CD14-positive monocyte (primary cell): ENCODE results near the gene DQX1. TPM values are rescaled to one million over a fixed set of nuclear protein-coding genes. Genes with fewer than 3 reads are reported as not detected.
A peak's percentile ranks its signal among the peaks of the same experiment; 100 is the strongest.

Source experiments
- DNase-seq, 3 donors: peaks; one replicate each; pipeline ENCODE4 v3.0.0-alpha.2; 2011 to 2022
- H2AFZ ChIP-seq: 2 replicates; pipeline ENCODE4 v1.6.0; 2012; ENCODE audit warnings: mild to moderate bottlenecking, low read depth, low read length, inconsistent platforms; ENCODE audit not compliant: insufficient read depth, poor library complexity, severe bottlenecking
- H3K27ac ChIP-seq, 2 donors: 1 replicate in 1 of 2; 2 replicates in 1 of 2; pipeline ENCODE4 v1.5.1; 2012 to 2013; ENCODE audit warnings: low read length in 2 of 2, control low read depth in 1 of 2, inconsistent platforms in 1 of 2, low read depth in 1 of 2, mild to moderate bottlenecking in 1 of 2
- H3K27me3 ChIP-seq, 2 donors: one replicate each; pipeline versions ENCODE4 v1.6.0 to v1.6.1; 2011 to 2013; ENCODE audit warnings: low read length in 2 of 2; ENCODE audit not compliant: control insufficient read depth in 2 of 2, insufficient read depth in 2 of 2
- H3K36me3 ChIP-seq, 2 donors: replicated peaks in 1 of 2; 1 replicate in 1 of 2; 2 replicates in 1 of 2; pipeline versions ENCODE4 v1.5.1 to v1.6.1; 2012 to 2013; ENCODE audit warnings: low read length in 2 of 2, control low read depth in 1 of 2, inconsistent platforms in 1 of 2, mild to moderate bottlenecking in 1 of 2; ENCODE audit not compliant: insufficient read depth in 2 of 2, control insufficient read depth in 1 of 2
- H3K4me1 ChIP-seq, 2 donors: 1 replicate in 1 of 2; 2 replicates in 1 of 2; pipeline versions ENCODE4 v1.5.1 to v1.6.1; 2012 to 2013; ENCODE audit warnings: low read length in 2 of 2, control low read depth in 1 of 2, inconsistent platforms in 1 of 2, mild to moderate bottlenecking in 1 of 2, moderate library complexity in 1 of 2; ENCODE audit not compliant: insufficient read depth in 2 of 2, control insufficient read depth in 1 of 2
- H3K4me2 ChIP-seq: replicated peaks from 2 replicates; pipeline ENCODE3; 2012; ENCODE audit warnings: low read length, moderate library complexity, mild to moderate bottlenecking; ENCODE audit not compliant: poor library complexity, severe bottlenecking; ENCODE audit errors: extremely low read depth
- H3K4me3 ChIP-seq, 3 experiments: fragments of 200-600 bp in 1 of 3; sonication (generic) in 1 of 3; replicated peaks in 1 of 3; 1 replicate in 2 of 3; 2 replicates in 1 of 3; pipeline ENCODE4 v1.5.1; 2011 to 2013; ENCODE audit warnings: low read length in 3 of 3, mild to moderate bottlenecking in 3 of 3, control low read depth in 2 of 3, low read depth in 2 of 3, inconsistent platforms in 1 of 3, moderate library complexity in 1 of 3
- H3K79me2 ChIP-seq: 2 replicates; pipeline ENCODE4 v1.6.0; 2012; ENCODE audit warnings: mild to moderate bottlenecking, control low read depth, inconsistent platforms, low read length, moderate library complexity; ENCODE audit not compliant: insufficient read depth
- H3K9ac ChIP-seq: 2 replicates; pipeline ENCODE4 v1.6.0; 2017; ENCODE audit warnings: low read length, mild to moderate bottlenecking; ENCODE audit not compliant: insufficient read depth, poor library complexity, severe bottlenecking
- H3K9me3 ChIP-seq, 2 donors: replicated peaks in 1 of 2; 1 replicate in 1 of 2; 2 replicates in 1 of 2; pipeline versions ENCODE4 v1.5.1 to v1.6.1; 2012 to 2013; ENCODE audit warnings: low read length in 2 of 2, control low read depth in 1 of 2; ENCODE audit not compliant: control insufficient read depth in 1 of 2, insufficient read depth in 1 of 2
- H4K20me1 ChIP-seq: 2 replicates; pipeline ENCODE4 v1.6.0; 2012; ENCODE audit warnings: mild to moderate bottlenecking, low read length, control low read depth, moderate library complexity; ENCODE audit not compliant: insufficient read depth
- H3K27ac Mint-ChIP-seq, 7 donors: one replicate each; pipeline ENCODE4 v1.8.0; 2020; ENCODE audit warnings: mild to moderate bottlenecking in 7 of 7, mixed read lengths in 7 of 7, moderate library complexity in 6 of 7, inconsistent platforms in 2 of 7
- H3K27me3 Mint-ChIP-seq, 3 donors: one replicate each; pipeline ENCODE4 v1.8.0; 2021 to 2022; ENCODE audit warnings: low read depth in 3 of 3, mild to moderate bottlenecking in 3 of 3, mixed read lengths in 3 of 3, moderate library complexity in 3 of 3, inconsistent platforms in 1 of 3
- H3K36me3 Mint-ChIP-seq, 2 donors: one replicate each; pipeline ENCODE4 v1.8.0; 2020; ENCODE audit warnings: mixed read lengths in 2 of 2, inconsistent platforms in 1 of 2, mild to moderate bottlenecking in 1 of 2
- H3K4me1 Mint-ChIP-seq: one replicate; pipeline ENCODE4 v1.8.0; 2020; ENCODE audit warnings: mild to moderate bottlenecking, mixed read lengths
- H3K4me3 Mint-ChIP-seq, 2 donors: one replicate each; pipeline ENCODE4 v1.8.0; 2020; ENCODE audit warnings: mild to moderate bottlenecking in 2 of 2, mixed read lengths in 2 of 2, moderate library complexity in 1 of 2
- H3K9me3 Mint-ChIP-seq, 7 donors: one replicate each; pipeline ENCODE4 v1.8.0; 2020 to 2022; ENCODE audit warnings: mixed read lengths in 7 of 7, mild to moderate bottlenecking in 6 of 7, moderate library complexity in 6 of 7, inconsistent platforms in 2 of 7
- CTCF ChIP-seq: fragments of 200-600 bp; IDR thresholded peaks from one replicate; pipeline ENCODE4 v1.8.0; 2022; ENCODE audit warnings: antibody characterized with exemption, mild to moderate bottlenecking
- WGBS: methylation state at CpG from one replicate; pipeline ENCODE4 v1.1.5; 2013; ENCODE audit warnings: missing lambda C conversion rate; ENCODE audit not compliant: insufficient coverage; 5-methylcytosine and 5-hydroxymethylcytosine counted together
- intact Hi-C, 2 donors: fragments of 100-400 bp; cut with micrococcal nuclease; formaldehyde crosslinking; loops; one replicate each; pipeline versions ENCODE4 v1.15.0 to v1.15.1; 2023
- polyA plus RNA-seq, 3 donors: library from polyadenylated mRNA; depleted of rRNA in 1 of 3; unstranded in 2 of 3; stranded (reverse) in 1 of 3; fragments of 300-500 nt in 2 of 3; fragments of >200 nt in 1 of 3; fragmentation: Illumina TruSeq in 2 of 3; gene quantifications; 1 replicate in 2 of 3; 2 replicates in 1 of 3; pipeline ENCODE4 v1.2.3, GENCODE V29; 2012 to 2021

The DQX1 gene
- polyA plus RNA-seq, 3 donors: 0.36 TPM; not detected in 2

GRCh38 chr2:74529357-74530238 lies 3.6 kb upstream of the DQX1 start, which contains the start of the genes AUP1 and HTRA2:
AUP1 (minus strand) TSS chr2:74529706; CDS start chr2:74529629, 77 bp downstream.
HTRA2 (plus strand) TSS chr2:74529933; CDS start chr2:74530007, 74 bp downstream.
- Mint-ChIP-seq H3K27ac (peak within 1 kb of the TSS; percentile 95 to 98 (median 96)), H3K4me1 (peaks cover 42% of the 10 kb centered on the region), H3K4me3 (peak within 1 kb of the TSS; percentile 94 to 98), H3K9me3 (peaks cover 0 to 8% (median 0%) of the 10 kb centered on the region in 7 donors), H3K27me3 (peaks cover 0 to 5% (median 3%) of the 10 kb centered on the region in 3 donors), H3K36me3 (peaks cover 40 to 52% of the 10 kb centered on the region in 2 donors)
- Histone ChIP-seq H3K9ac (peak within 1 kb of the TSS; percentile 96), H3K9me3 (no peaks in the 10 kb centered on the region), H3K27me3 (no peaks in the 10 kb centered on the region), H3K4me2 (peak within 1 kb of the TSS; percentile 96), H3K4me3 (peak within 1 kb of the TSS; percentile 65 to 96 (median 87)), H3K36me3 (peaks cover 23 to 43% of the 10 kb centered on the region in 2 donors), H3K4me1 (peaks cover 28 to 46% of the 10 kb centered on the region in 2 donors), H2AFZ (peak within 1 kb of the TSS; percentile 93), H4K20me1 (peaks cover 26% of the 10 kb centered on the region), H3K79me2 (peaks cover 29% of the 10 kb centered on the region), H3K27ac (peak within 1 kb of the TSS; percentile 91 to 95)
- intact Hi-C loops: loop anchor here (1.0 to 10.0 kb wide), 5 partner anchors 22 to 72 kb away; partner anchors contain the start of genes CCDC142 (in 2 of the 2), INO80B (in 2 of the 2), TTC31 (in 2 of the 2) and WBP1 (in 2 of the 2)
- TF ChIP-seq CTCF: no peak
- under 1% methylated on average over 85 of the region's 87 CpGs for WGBS
- peak; percentile 91 to 98 (median 96) for DNase-seq
